ENCODE measurements around the gene IGF2BP2. TPM values are rescaled to one million over a fixed set of nuclear protein-coding genes. Genes with fewer than 3 reads are reported as not detected.

The IGF2BP2 gene
- total RNA-seq, 1 donor from 2014 or later, result 101 TPM

- Mint-ChIP-seq H3K27me3 (ENCODE audit: unreplicated experiment) (no peaks in the 10 kb centered on the region), H3K36me3 (ENCODE audit: unreplicated experiment) (peaks cover 25% of the 10 kb centered on the region), H3K27ac (ENCODE audit: unreplicated experiment) (peak overlapping the region; percentile 96), H3K4me1 (ENCODE audit: unreplicated experiment) (peaks cover 58% of the 10 kb centered on the region), H3K4me3 (ENCODE audit: unreplicated experiment) (peak overlapping the region; percentile 33), H3K9me3 (ENCODE audit: unreplicated experiment) (no peaks in the 10 kb centered on the region)
- TF ChIP-seq CTCF (IDR thresholded peaks at IDR 0.05), result no peak
- DNase-seq (ENCODE audit: extremely low spot score, unreplicated experiment), result peak; percentile 71
Measured at GRCh38 chr3:185657211-185657610, 167.6 kb downstream of the IGF2BP2 start.

DNA sequence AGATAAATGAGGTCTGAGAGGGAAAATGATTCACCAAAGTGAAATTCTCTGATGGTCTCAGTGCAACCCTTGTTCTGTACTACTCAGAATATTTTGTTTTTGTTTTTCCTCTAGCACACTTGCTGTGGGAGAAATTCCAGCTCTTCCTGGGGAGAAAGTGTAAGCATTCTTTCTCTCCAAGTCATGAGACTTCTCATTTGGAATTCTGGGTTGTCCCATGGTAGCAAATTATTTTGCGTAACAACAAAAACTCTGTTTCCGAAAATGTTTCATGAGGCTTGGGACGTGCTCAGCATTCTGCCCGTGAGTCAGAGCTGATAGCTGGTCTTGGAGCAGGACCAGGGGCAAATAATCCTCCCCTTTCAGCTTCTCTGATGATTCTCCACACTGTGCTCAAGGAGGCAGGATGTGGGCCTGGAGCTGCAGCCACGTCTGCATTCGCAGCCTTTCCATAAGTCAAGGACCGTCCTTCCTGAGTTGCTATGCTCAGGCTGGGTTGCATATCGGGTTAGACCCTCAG is 168.5 kb downstream of the IGF2BP2 start:
- Mint-ChIP-seq H3K36me3 (ENCODE audit: unreplicated experiment) (peaks cover 28% of the 10 kb centered on the region), H3K4me3 (ENCODE audit: unreplicated experiment) (peak overlapping the region; percentile 33), H3K27me3 (ENCODE audit: unreplicated experiment) (no peaks in the 10 kb centered on the region), H3K9me3 (ENCODE audit: unreplicated experiment) (no peaks in the 10 kb centered on the region), H3K27ac (ENCODE audit: unreplicated experiment) (peak overlapping the region; percentile 96), H3K4me1 (ENCODE audit: unreplicated experiment) (peaks cover 58% of the 10 kb centered on the region)
- peak; percentile 74 for DNase-seq (ENCODE audit: extremely low spot score, unreplicated experiment)
- TF ChIP-seq CTCF (IDR thresholded peaks at IDR 0.05), result no peak

GRCh38 chr3:185655426-185656320 is 169.2 kb downstream of the IGF2BP2 start:
- TF ChIP-seq CTCF (IDR thresholded peaks at IDR 0.05), result no peak
- Mint-ChIP-seq H3K9me3 (ENCODE audit: unreplicated experiment) (no peaks in the 10 kb centered on the region), H3K4me3 (ENCODE audit: unreplicated experiment) (no peak overlapping the region), H3K27me3 (ENCODE audit: unreplicated experiment) (no peaks in the 10 kb centered on the region), H3K4me1 (ENCODE audit: unreplicated experiment) (peaks cover 54% of the 10 kb centered on the region), H3K27ac (ENCODE audit: unreplicated experiment) (peak overlapping the region; percentile 96), H3K36me3 (ENCODE audit: unreplicated experiment) (peaks cover 33% of the 10 kb centered on the region)
- DNase-seq (ENCODE audit: extremely low spot score, unreplicated experiment), result peak; percentile 77

- no peaks in the 10 kb centered on the region for H3K27me3 Mint-ChIP-seq (ENCODE audit: unreplicated experiment)
- H3K36me3 Mint-ChIP-seq (ENCODE audit: unreplicated experiment), result peaks cover 39% of the 10 kb centered on the region
- TF ChIP-seq CTCF (IDR thresholded peaks at IDR 0.05), result no peak
- DNase-seq (ENCODE audit: extremely low spot score, unreplicated experiment), result peak; percentile 60
- H3K9me3 Mint-ChIP-seq (ENCODE audit: unreplicated experiment), result no peaks in the 10 kb centered on the region
- H3K4me1 Mint-ChIP-seq (ENCODE audit: unreplicated experiment), result peaks cover 46% of the 10 kb centered on the region
- H3K27ac Mint-ChIP-seq (ENCODE audit: unreplicated experiment), result peak overlapping the region; percentile 66
- no peak overlapping the region for H3K4me3 Mint-ChIP-seq (ENCODE audit: unreplicated experiment)
Measured at GRCh38 chr3:185654758-185655145, 170.1 kb downstream of the IGF2BP2 start.

All from osteocyte (in vitro differentiated cells).